Measurements from ENCODE around the gene GRID1.

GRID1 gene

DNA sequence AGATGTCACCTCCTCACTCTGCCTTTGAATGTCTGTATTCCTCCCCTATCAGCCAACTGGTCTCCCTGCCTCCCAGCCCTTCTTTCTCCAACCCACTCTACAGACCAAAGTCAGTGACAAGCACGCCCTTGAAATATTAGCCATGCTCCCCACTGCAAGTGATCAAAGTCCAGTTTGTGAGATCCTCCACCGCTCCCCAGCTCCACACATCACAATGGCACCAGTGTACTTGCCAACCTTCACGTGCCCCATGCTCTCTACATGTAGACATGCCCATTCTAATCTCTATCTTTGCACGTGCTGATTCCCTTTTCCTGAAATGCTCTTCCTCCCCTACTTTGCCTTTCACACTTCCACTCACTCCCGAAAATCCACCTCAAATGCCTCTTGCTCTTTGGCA lies 150.9 kb downstream of the GRID1 start:
- TF ChIP-seq SUZ12 (IDR thresholded peaks at IDR 0.05; ENCODE audit: extremely low read depth, insufficient read depth, insufficient read length), result no peak
- TF ChIP-seq ZNF274 (IDR thresholded peaks at IDR 0.05; ENCODE audit: low read depth, low read length), result no peak
- TF ChIP-seq YY1 (IDR thresholded peaks at IDR 0.05; ENCODE audit: insufficient read depth, insufficient read length), result no peak
- H3K36me3 ChIP-seq (ENCODE audit: insufficient read depth, insufficient read length, low read length), result no peaks in the 10 kb centered on the region
- H3K9me3 ChIP-seq (ENCODE audit: insufficient read depth, low read length), result no peaks in the 10 kb centered on the region
- H3K4me1 ChIP-seq (ENCODE audit: insufficient read depth, insufficient read length), result no peaks in the 10 kb centered on the region
- H3K27me3 ChIP-seq (ENCODE audit: insufficient read depth, insufficient read length), result no peaks in the 10 kb centered on the region
- no peak overlapping the region for H3K4me3 ChIP-seq (ENCODE audit: insufficient read length, low read depth)
- no peak overlapping the region for H3K9ac ChIP-seq (ENCODE audit: insufficient read length, low read depth)
- DNase-seq (ENCODE audit: low read depth, low spot score), result no peak

GRCh38 chr10:86215046-86215445 lies 151.5 kb downstream of the GRID1 start:
- no peak overlapping the region for H3K4me3 ChIP-seq (ENCODE audit: insufficient read length, low read depth)
- no peak for DNase-seq (ENCODE audit: low read depth, low spot score)
- no peaks in the 10 kb centered on the region for H3K4me1 ChIP-seq (ENCODE audit: insufficient read depth, insufficient read length)
- H3K27me3 ChIP-seq (ENCODE audit: insufficient read depth, insufficient read length), result no peaks in the 10 kb centered on the region
- H3K9me3 ChIP-seq (ENCODE audit: insufficient read depth, low read length), result no peaks in the 10 kb centered on the region
- TF ChIP-seq SUZ12 (IDR thresholded peaks at IDR 0.05; ENCODE audit: extremely low read depth, insufficient read depth, insufficient read length), result no peak
- TF ChIP-seq ZNF274 (IDR thresholded peaks at IDR 0.05; ENCODE audit: low read depth, low read length), result no peak
- TF ChIP-seq YY1 (IDR thresholded peaks at IDR 0.05; ENCODE audit: insufficient read depth, insufficient read length), result no peak
- no peak overlapping the region for H3K9ac ChIP-seq (ENCODE audit: insufficient read length, low read depth)
- H3K36me3 ChIP-seq (ENCODE audit: insufficient read depth, insufficient read length, low read length), result no peaks in the 10 kb centered on the region

DNA sequence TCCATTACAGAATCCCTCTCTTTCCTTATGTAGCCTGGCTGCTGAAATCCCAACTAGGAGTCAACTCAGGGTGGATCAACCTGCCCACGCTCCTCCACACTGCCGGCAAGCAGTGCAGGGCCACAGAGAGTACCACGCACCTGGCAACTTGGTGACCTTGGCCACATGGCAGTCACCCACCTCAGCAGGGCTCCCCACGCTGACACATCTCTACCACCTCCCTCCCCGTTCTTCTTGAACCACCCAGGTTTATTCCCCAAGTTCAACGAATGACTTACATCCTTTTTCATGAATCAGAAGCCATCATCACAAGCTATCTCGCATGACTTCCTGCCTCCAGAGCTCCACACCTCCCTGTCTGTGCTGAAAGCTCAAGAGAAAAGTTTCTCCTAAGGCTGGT lies 153.4 kb downstream of the GRID1 start:
- no peaks in the 10 kb centered on the region for H3K36me3 ChIP-seq (ENCODE audit: insufficient read depth, insufficient read length, low read length)
- TF ChIP-seq YY1 (IDR thresholded peaks at IDR 0.05; ENCODE audit: insufficient read depth, insufficient read length), result no peak
- no peak for TF ChIP-seq SUZ12 (IDR thresholded peaks at IDR 0.05; ENCODE audit: extremely low read depth, insufficient read depth, insufficient read length)
- TF ChIP-seq ZNF274 (IDR thresholded peaks at IDR 0.05; ENCODE audit: low read depth, low read length), result no peak
- no peak for DNase-seq (ENCODE audit: low read depth, low spot score)
- no peak overlapping the region for H3K9ac ChIP-seq (ENCODE audit: insufficient read length, low read depth)
- H3K4me3 ChIP-seq (ENCODE audit: insufficient read length, low read depth), result no peak overlapping the region
- H3K27me3 ChIP-seq (ENCODE audit: insufficient read depth, insufficient read length), result no peaks in the 10 kb centered on the region
- no peaks in the 10 kb centered on the region for H3K4me1 ChIP-seq (ENCODE audit: insufficient read depth, insufficient read length)
- H3K9me3 ChIP-seq (ENCODE audit: insufficient read depth, low read length), result no peaks in the 10 kb centered on the region

GRCh38 chr10:86212391-86212700 lies 154.2 kb downstream of the GRID1 start:
- Histone ChIP-seq H3K27me3 (ENCODE audit: insufficient read depth, insufficient read length) (no peaks in the 10 kb centered on the region), H3K4me1 (ENCODE audit: insufficient read depth, insufficient read length) (no peaks in the 10 kb centered on the region), H3K4me3 (ENCODE audit: insufficient read length, low read depth) (no peak overlapping the region), H3K9ac (ENCODE audit: insufficient read length, low read depth) (no peak overlapping the region), H3K9me3 (ENCODE audit: insufficient read depth, low read length) (no peaks in the 10 kb centered on the region), H3K36me3 (ENCODE audit: insufficient read depth, insufficient read length, low read length) (no peaks in the 10 kb centered on the region)
- no peak for DNase-seq (ENCODE audit: low read depth, low spot score)
- TF ChIP-seq SUZ12 (IDR thresholded peaks at IDR 0.05; ENCODE audit: extremely low read depth, insufficient read depth, insufficient read length), result no peak
- TF ChIP-seq YY1 (IDR thresholded peaks at IDR 0.05; ENCODE audit: insufficient read depth, insufficient read length), result no peak
- no peak for TF ChIP-seq ZNF274 (IDR thresholded peaks at IDR 0.05; ENCODE audit: low read depth, low read length)

GRCh38 chr10:86211691-86212390 lies 154.8 kb downstream of the GRID1 start:
- no peak for DNase-seq (ENCODE audit: low read depth, low spot score)
- Histone ChIP-seq H3K4me3 (ENCODE audit: insufficient read length, low read depth) (no peak overlapping the region), H3K9me3 (ENCODE audit: insufficient read depth, low read length) (no peaks in the 10 kb centered on the region), H3K27me3 (ENCODE audit: insufficient read depth, insufficient read length) (no peaks in the 10 kb centered on the region), H3K9ac (ENCODE audit: insufficient read length, low read depth) (no peak overlapping the region), H3K36me3 (ENCODE audit: insufficient read depth, insufficient read length, low read length) (no peaks in the 10 kb centered on the region), H3K4me1 (ENCODE audit: insufficient read depth, insufficient read length) (no peaks in the 10 kb centered on the region)
- TF ChIP-seq YY1 (IDR thresholded peaks at IDR 0.05; ENCODE audit: insufficient read depth, insufficient read length) (no peak), SUZ12 (IDR thresholded peaks at IDR 0.05; ENCODE audit: extremely low read depth, insufficient read depth, insufficient read length) (no peak), ZNF274 (IDR thresholded peaks at IDR 0.05; ENCODE audit: low read depth, low read length) (no peak)

DNA sequence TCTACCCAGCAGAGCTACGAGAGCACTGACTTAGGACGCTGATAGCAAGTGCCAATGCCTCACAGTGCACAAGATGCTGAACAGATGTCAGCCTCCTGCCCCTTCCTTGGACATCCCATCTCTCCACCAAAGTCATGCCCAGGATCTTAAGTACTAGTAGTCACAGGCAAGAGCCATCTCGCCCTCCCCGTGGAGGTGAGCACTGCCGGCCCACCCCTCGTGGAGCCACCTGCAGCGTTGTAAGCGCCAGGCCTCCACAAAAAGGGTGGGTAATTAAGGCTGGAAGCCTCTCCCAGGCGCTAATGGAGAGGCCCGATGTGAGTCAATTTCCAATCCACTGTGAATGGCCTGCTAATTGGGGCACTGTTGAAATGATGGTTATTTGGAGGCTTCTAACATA lies 156.2 kb downstream of the GRID1 start:
- H3K9me3 ChIP-seq (ENCODE audit: insufficient read depth, low read length), result no peaks in the 10 kb centered on the region
- H3K36me3 ChIP-seq (ENCODE audit: insufficient read depth, insufficient read length, low read length), result no peaks in the 10 kb centered on the region
- DNase-seq (ENCODE audit: low read depth, low spot score), result no peak
- H3K27me3 ChIP-seq (ENCODE audit: insufficient read depth, insufficient read length), result no peaks in the 10 kb centered on the region
- H3K9ac ChIP-seq (ENCODE audit: insufficient read length, low read depth), result no peak overlapping the region
- H3K4me3 ChIP-seq (ENCODE audit: insufficient read length, low read depth), result no peak overlapping the region
- no peaks in the 10 kb centered on the region for H3K4me1 ChIP-seq (ENCODE audit: insufficient read depth, insufficient read length)
- TF ChIP-seq ZNF274 (IDR thresholded peaks at IDR 0.05; ENCODE audit: low read depth, low read length), result no peak
- TF ChIP-seq SUZ12 (IDR thresholded peaks at IDR 0.05; ENCODE audit: extremely low read depth, insufficient read depth, insufficient read length), result no peak
- no peak for TF ChIP-seq YY1 (IDR thresholded peaks at IDR 0.05; ENCODE audit: insufficient read depth, insufficient read length)

GRCh38 chr10:86209726-86210125 lies 156.9 kb downstream of the GRID1 start:
- H3K4me1 ChIP-seq (ENCODE audit: insufficient read depth, insufficient read length), result no peaks in the 10 kb centered on the region
- no peaks in the 10 kb centered on the region for H3K36me3 ChIP-seq (ENCODE audit: insufficient read depth, insufficient read length, low read length)
- TF ChIP-seq ZNF274 (IDR thresholded peaks at IDR 0.05; ENCODE audit: low read depth, low read length), result no peak
- no peaks in the 10 kb centered on the region for H3K9me3 ChIP-seq (ENCODE audit: insufficient read depth, low read length)
- no peak overlapping the region for H3K9ac ChIP-seq (ENCODE audit: insufficient read length, low read depth)
- DNase-seq (ENCODE audit: low read depth, low spot score), result no peak
- H3K4me3 ChIP-seq (ENCODE audit: insufficient read length, low read depth), result no peak overlapping the region
- no peaks in the 10 kb centered on the region for H3K27me3 ChIP-seq (ENCODE audit: insufficient read depth, insufficient read length)
